ENCODE data around the gene NDUFA8. TPM values are rescaled to one million over a fixed set of nuclear protein-coding genes. Genes with fewer than 3 reads are reported as not detected.

Gene NDUFA8
- total RNA-seq, 4 donors from 2014 or later = 16.1 to 59.5 (median 40.3) TPM

DNA sequence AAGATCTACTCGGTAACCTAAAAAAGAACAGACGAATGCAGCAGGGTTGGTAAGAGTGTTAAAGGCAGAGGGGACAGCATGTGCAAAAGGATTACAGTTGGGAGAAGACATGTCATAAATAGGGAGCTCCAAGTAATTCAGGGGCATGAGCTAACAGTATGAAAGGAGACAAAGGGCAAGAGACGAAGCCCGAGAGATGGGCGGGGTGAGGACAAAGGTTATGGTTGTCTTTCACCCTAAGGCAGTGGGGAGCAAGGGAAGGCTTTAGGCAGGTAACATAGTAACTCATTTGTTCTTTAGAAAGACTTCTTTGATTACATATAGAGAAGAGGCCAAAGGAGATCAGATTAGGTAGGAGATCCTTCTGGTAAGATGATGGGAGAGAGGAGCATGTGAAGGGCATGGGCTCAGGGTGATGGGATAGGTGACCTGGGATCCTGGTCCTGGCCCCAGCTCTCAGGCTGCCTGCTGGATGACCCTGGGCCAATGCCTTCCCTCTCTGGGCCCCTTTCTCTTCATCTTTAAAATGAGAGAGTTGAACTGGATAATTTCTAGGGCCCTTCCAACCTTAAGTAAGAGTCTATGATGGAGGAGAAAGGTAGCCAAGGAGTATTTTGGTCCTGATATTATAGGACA is 19.6 kb upstream of the NDUFA8 start:
- WGBS, 2 donors (ENCODE audit: low coverage in 1 of 2) = 56 to 82% methylated on average over 5 of the region's 5 CpGs
- intact Hi-C loops (cut with DNase I; ENCODE audit: low total_unique reads) = no loop called here
- H3K27ac ChIP-seq = peak overlapping the region in 1 of 4 donors; percentile 43
- H3K4me1 ChIP-seq = peaks cover 0 to 14% (median 4%) of the 10 kb centered on the region in 4 donors
- in situ Hi-C loops (cut with MboI; ENCODE audit: low pct_ligation_motif_present in 1 of 4, low pct_unique_long_range_greater_than_20kb in 1 of 4, low sequenced_read_pairs in 3 of 4) = no loop called here
- no peak for TF ChIP-seq EP300 (IDR thresholded peaks at IDR 0.05; ENCODE audit: low read depth)
- TF ChIP-seq CTCF (IDR thresholded peaks at IDR 0.05) = no peak
- no peak for TF ChIP-seq POLR2AphosphoS5 (IDR thresholded peaks at IDR 0.05)
- TF ChIP-seq POLR2A (IDR thresholded peaks at IDR 0.05) = no peak
- no peaks in the 10 kb centered on the region for H3K27me3 ChIP-seq
- peak; percentile 52 for DNase-seq
- H3K4me3 ChIP-seq = no peak overlapping the region
- H3K36me3 ChIP-seq = no peaks in the 10 kb centered on the region
- no peaks in the 10 kb centered on the region for H3K9me3 ChIP-seq

- in situ Hi-C loops (cut with MboI; ENCODE audit: low pct_ligation_motif_present in 1 of 4, low pct_unique_long_range_greater_than_20kb in 1 of 4, low sequenced_read_pairs in 3 of 4) = no loop called here
- peaks cover 0 to 14% (median 4%) of the 10 kb centered on the region in 4 donors for H3K4me1 ChIP-seq
- TF ChIP-seq CTCF (IDR thresholded peaks at IDR 0.05) (no peak), POLR2A (IDR thresholded peaks at IDR 0.05) (no peak), POLR2AphosphoS5 (IDR thresholded peaks at IDR 0.05) (no peak), EP300 (IDR thresholded peaks at IDR 0.05; ENCODE audit: low read depth) (no peak)
- no peak overlapping the region for H3K4me3 ChIP-seq
- no peaks in the 10 kb centered on the region for H3K36me3 ChIP-seq
- H3K27ac ChIP-seq = no peak overlapping the region
- H3K9me3 ChIP-seq = no peaks in the 10 kb centered on the region
- H3K27me3 ChIP-seq = no peaks in the 10 kb centered on the region
- no peak for DNase-seq
- 91 to 100% methylated on average over 2 of the region's 2 CpGs for WGBS, 2 donors (ENCODE audit: low coverage in 1 of 2)
- intact Hi-C loops (cut with DNase I; ENCODE audit: low total_unique reads) = no loop called here
These were observed 17.3 kb upstream of the NDUFA8 start for GRCh38 chr9:122176916-122177315.

DNA sequence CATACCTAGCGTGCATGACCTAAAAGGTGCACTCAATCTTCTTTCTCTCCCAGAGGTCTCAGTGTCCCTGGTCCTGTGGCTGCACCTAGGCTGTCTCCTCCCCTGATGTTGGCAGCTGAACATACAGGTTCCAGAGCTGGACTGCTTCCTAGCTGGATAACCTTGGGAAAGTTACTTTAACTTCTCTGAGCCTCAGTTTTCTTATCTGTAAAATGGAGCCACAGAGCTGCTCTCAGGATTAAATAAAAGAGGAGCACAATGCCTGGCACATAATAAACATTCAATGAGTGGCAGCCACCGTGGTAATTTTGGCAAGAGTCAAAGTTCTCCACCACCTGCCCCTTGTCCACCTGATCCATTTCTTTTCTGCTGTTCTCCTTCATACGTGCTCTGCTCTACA is 14.1 kb upstream of the NDUFA8 start:
- 63 to 72% methylated on average over 2 to 3 of the region's 3 CpGs for WGBS, 2 donors (ENCODE audit: low coverage in 1 of 2)
- in situ Hi-C loops (cut with MboI; ENCODE audit: low pct_ligation_motif_present in 1 of 4, low pct_unique_long_range_greater_than_20kb in 1 of 4, low sequenced_read_pairs in 3 of 4) (no loop called here), intact Hi-C loops (cut with DNase I; ENCODE audit: low total_unique reads) (no loop called here)
- peaks cover 0 to 3% (median 0%) of the 10 kb centered on the region in 4 donors for H3K4me1 ChIP-seq
- no peak overlapping the region for H3K27ac ChIP-seq
- TF ChIP-seq POLR2A (IDR thresholded peaks at IDR 0.05) (no peak), POLR2AphosphoS5 (IDR thresholded peaks at IDR 0.05) (no peak), CTCF (IDR thresholded peaks at IDR 0.05) (no peak), EP300 (IDR thresholded peaks at IDR 0.05; ENCODE audit: low read depth) (no peak)
- no peak overlapping the region for H3K4me3 ChIP-seq
- H3K9me3 ChIP-seq = no peaks in the 10 kb centered on the region
- no peak for DNase-seq
- no peaks in the 10 kb centered on the region for H3K27me3 ChIP-seq
- no peaks in the 10 kb centered on the region for H3K36me3 ChIP-seq

GRCh38 chr9:122172131-122172530 is 12.6 kb upstream of the NDUFA8 start:
- H3K36me3 ChIP-seq = no peaks in the 10 kb centered on the region
- no peak overlapping the region for H3K27ac ChIP-seq
- no peak for DNase-seq
- in situ Hi-C loops (cut with MboI; ENCODE audit: low pct_ligation_motif_present in 1 of 4, low pct_unique_long_range_greater_than_20kb in 1 of 4, low sequenced_read_pairs in 3 of 4) (no loop called here), intact Hi-C loops (cut with DNase I; ENCODE audit: low total_unique reads) (no loop called here)
- TF ChIP-seq POLR2A (IDR thresholded peaks at IDR 0.05) (no peak), POLR2AphosphoS5 (IDR thresholded peaks at IDR 0.05) (no peak), CTCF (IDR thresholded peaks at IDR 0.05) (no peak), EP300 (IDR thresholded peaks at IDR 0.05; ENCODE audit: low read depth) (no peak)
- WGBS, 2 donors (ENCODE audit: low coverage in 1 of 2) = 85 to 94% methylated on average over 2 to 7 of the region's 7 CpGs
- H3K27me3 ChIP-seq = no peaks in the 10 kb centered on the region
- H3K4me3 ChIP-seq = no peak overlapping the region
- no peaks in the 10 kb centered on the region for H3K4me1 ChIP-seq
- H3K9me3 ChIP-seq = no peaks in the 10 kb centered on the region

Data from transverse colon (tissue), 4 donors.